Measurements from ENCODE around the gene PGRMC2. TPM values are rescaled to one million over a fixed set of nuclear protein-coding genes. Genes with fewer than 3 reads are reported as not detected.

The PGRMC2 gene
- 75.7 to 104 TPM (median 80.9 TPM) in 5 replicates for total RNA-seq (2022; extraction: Qiagen RNA extraction; ENCODE audit: low read depth)

GRCh38 chr4:128287141-128287870 is at the start of gene PGRMC2:
Gene PGRMC2 (minus strand): TSS chr4:128287813. CDS start chr4:128287790, 23 bp downstream.

Other genes starting within 250 kb of the PGRMC2 start
- gene LARP1B, start 226.5 kb downstream of the PGRMC2 start, total RNA-seq (2022; extraction: Qiagen RNA extraction; ENCODE audit: low read depth), result 11.0 to 17.7 TPM (median 12.1 TPM) in 5 replicates